Suprapubic skin (tissue), 4 donors: ENCODE measurements around the gene FUOM. TPM values are rescaled to one million over a fixed set of nuclear protein-coding genes. Genes with fewer than 3 reads are reported as not detected.

Experiments
- DNase-seq, 2 donors: peaks; one replicate each; pipeline ENCODE4 v3.0.0-alpha.2; 2019; ENCODE audit warnings: low spot score in 2 of 2
- H3K27ac ChIP-seq: fragments of 200-600 bp; sonication (generic); one replicate; pipeline ENCODE4 v1.5.1; 2019
- H3K27me3 ChIP-seq: fragments of 200-600 bp; sonication (generic); one replicate; pipeline ENCODE4 v1.5.1; 2019
- H3K36me3 ChIP-seq: fragments of 200-600 bp; sonication (generic); one replicate; pipeline ENCODE4 v1.5.1; 2019
- H3K4me1 ChIP-seq: fragments of 200-600 bp; sonication (generic); one replicate; pipeline ENCODE4 v1.5.1; 2019
- H3K4me3 ChIP-seq: fragments of 200-600 bp; sonication (generic); one replicate; pipeline ENCODE4 v1.5.1; 2019; ENCODE audit warnings: mild to moderate bottlenecking
- H3K9me3 ChIP-seq: fragments of 200-600 bp; sonication (generic); one replicate; pipeline ENCODE4 v1.5.1; 2019
- CTCF ChIP-seq, 2 donors: fragments of 200-600 bp in 1 of 2; fragments of 450-650 bp in 1 of 2; sonication (generic) in 1 of 2; IDR thresholded peaks; one replicate each; pipeline ENCODE4 v1.5.1; 2016 to 2019; ENCODE audit warnings: antibody characterized with exemption in 2 of 2, mild to moderate bottlenecking in 1 of 2, moderate library complexity in 1 of 2
- EP300 ChIP-seq: sonication (generic); formaldehyde crosslinking; IDR thresholded peaks from one replicate; pipeline ENCODE4 v1.6.1; 2017; ENCODE audit warnings: antibody characterized with exemption
- POLR2A ChIP-seq, 2 donors: fragments of 450-650 bp; IDR thresholded peaks; one replicate each; pipeline ENCODE4 v1.6.1; 2017; ENCODE audit warnings: antibody characterized with exemption in 2 of 2, mild to moderate bottlenecking in 2 of 2, moderate library complexity in 2 of 2
- POLR2AphosphoS5 ChIP-seq, 3 donors: sonication (generic); formaldehyde crosslinking; IDR thresholded peaks; one replicate each; pipeline ENCODE4 v1.6.1; 2017; ENCODE audit warnings: antibody characterized with exemption in 3 of 3
- WGBS: methylation state at CpG from one replicate; pipeline ENCODE4 v1.1.5; 2018; 5-methylcytosine and 5-hydroxymethylcytosine counted together
- total RNA-seq, 4 donors: library from RNA; depleted of rRNA; stranded (reverse); fragments of >200 nt; gene quantifications; one replicate each; pipeline ENCODE4 v1.1.0, GENCODE V29; 2016

FUOM gene
- total RNA-seq, 4 donors from 2014 or later, result 7.8 to 13.8 (median 11.7) TPM

GRCh38 chr10:133328358-133329343 is 29.2 kb downstream of the FUOM start:
- DNase-seq, result no peak
- H3K4me3 ChIP-seq, result no peak overlapping the region
- H3K36me3 ChIP-seq, result no peaks in the 10 kb centered on the region
- TF ChIP-seq POLR2A (IDR thresholded peaks at IDR 0.05) (no peak), CTCF (IDR thresholded peaks at IDR 0.05) (no peak), POLR2AphosphoS5 (IDR thresholded peaks at IDR 0.05) (no peak), EP300 (no peak)
- H3K27ac ChIP-seq, result no peak overlapping the region
- H3K27me3 ChIP-seq, result peaks cover 87% of the 10 kb centered on the region
- no peaks in the 10 kb centered on the region for H3K9me3 ChIP-seq
- H3K4me1 ChIP-seq, result peaks cover 24% of the 10 kb centered on the region
- 78% methylated on average over 6 of the region's 15 CpGs for WGBS

GRCh38 chr10:133327651-133328357 is 30.0 kb downstream of the FUOM start:
- 34% methylated on average over 5 of the region's 12 CpGs for WGBS
- no peak for TF ChIP-seq EP300
- no peak for TF ChIP-seq POLR2A (IDR thresholded peaks at IDR 0.05)
- Histone ChIP-seq H3K27me3 (peaks cover 88% of the 10 kb centered on the region), H3K4me1 (peaks cover 24% of the 10 kb centered on the region), H3K27ac (no peak overlapping the region), H3K4me3 (no peak overlapping the region), H3K36me3 (no peaks in the 10 kb centered on the region), H3K9me3 (no peaks in the 10 kb centered on the region)
- DNase-seq, result no peak

GRCh38 chr10:133326745-133327650 is 30.8 kb downstream of the FUOM start:
- Histone ChIP-seq H3K36me3 (no peaks in the 10 kb centered on the region), H3K27ac (no peak overlapping the region), H3K9me3 (no peaks in the 10 kb centered on the region), H3K4me3 (no peak overlapping the region), H3K27me3 (peaks cover 80% of the 10 kb centered on the region), H3K4me1 (peaks cover 24% of the 10 kb centered on the region)
- no peak for DNase-seq
- WGBS, result 23% methylated on average over 10 of the region's 28 CpGs
- TF ChIP-seq POLR2A (IDR thresholded peaks at IDR 0.05) (no peak), EP300 (no peak), CTCF (IDR thresholded peaks at IDR 0.05) (no peak), POLR2AphosphoS5 (IDR thresholded peaks at IDR 0.05) (no peak)

- Histone ChIP-seq H3K9me3 (no peaks in the 10 kb centered on the region), H3K27me3 (peaks cover 72% of the 10 kb centered on the region), H3K27ac (no peak overlapping the region), H3K4me1 (peaks cover 24% of the 10 kb centered on the region), H3K4me3 (peak overlapping the region; percentile 51), H3K36me3 (no peaks in the 10 kb centered on the region)
- TF ChIP-seq CTCF (IDR thresholded peaks at IDR 0.05) (no peak), POLR2A (IDR thresholded peaks at IDR 0.05) (no peak)
- no peak for DNase-seq
- WGBS, result 36% methylated on average over 9 of the region's 9 CpGs
Observed at GRCh38 chr10:133326223-133326551, 31.6 kb downstream of the FUOM start.

- DNase-seq, result no peak
- under 1% methylated on average over 29 of the region's 91 CpGs for WGBS
- Histone ChIP-seq H3K36me3 (no peaks in the 10 kb centered on the region), H3K4me3 (peak overlapping the region; percentile 51), H3K4me1 (peaks cover 24% of the 10 kb centered on the region), H3K27me3 (peaks cover 70% of the 10 kb centered on the region), H3K27ac (no peak overlapping the region), H3K9me3 (no peaks in the 10 kb centered on the region)
- TF ChIP-seq POLR2AphosphoS5 (IDR thresholded peaks at IDR 0.05), result no peak
- no peak for TF ChIP-seq EP300
- no peak for TF ChIP-seq CTCF (IDR thresholded peaks at IDR 0.05)
- no peak for TF ChIP-seq POLR2A (IDR thresholded peaks at IDR 0.05)
Observed at GRCh38 chr10:133325440-133326222, 32.2 kb downstream of the FUOM start.
